SH-SY5Y (cell line): ENCODE results near the gene PPARD.

ENCODE experiments used
- GATA2 ChIP-seq: IDR thresholded peaks from 2 replicates; pipeline ENCODE4 v1.6.1; 2011; ENCODE audit warnings: mild to moderate bottlenecking, low read depth, low read length
- GATA3 ChIP-seq: IDR thresholded peaks from 2 replicates; pipeline ENCODE4 v1.6.1; 2011; ENCODE audit warnings: low read depth, mild to moderate bottlenecking, low read length, moderate library complexity

- no peak for TF ChIP-seq GATA3
- no peak for TF ChIP-seq GATA2
Measured at GRCh38 chr6:35391240-35391968, 49.0 kb downstream of the PPARD start.
